SK-N-SH treated with all-trans-retinoic acid at 6 μM for 48 hours (cell line): ENCODE results near the gene CHRNA1.

ENCODE experiments used
- ARNTL ChIP-seq: fragments of 450-650 bp; formaldehyde crosslinking; IDR thresholded peaks from 2 replicates; pipeline ENCODE4 v1.5.0; 2020; ENCODE audit warnings: low read depth, mild to moderate bottlenecking, moderate library complexity, borderline replicate concordance
- CREB5 ChIP-seq: fragments of 250-450 bp; sonication (Bioruptor Pico); IDR thresholded peaks from 2 replicates; pipeline ENCODE4 v1.5.1; 2020; ENCODE audit warnings: low read depth, mild to moderate bottlenecking, moderate library complexity
- PATZ1 ChIP-seq: fragments of 250-450 bp; sonication (Bioruptor Pico); IDR thresholded peaks from 2 replicates; pipeline ENCODE4 v1.8.0; 2020; ENCODE audit warnings: mild to moderate bottlenecking, moderate library complexity, borderline replicate concordance
- RARB ChIP-seq: fragments of 250-450 bp; sonication (Bioruptor Pico); IDR thresholded peaks from 2 replicates; pipeline ENCODE4 v1.8.0; 2021; ENCODE audit warnings: mild to moderate bottlenecking, moderate library complexity
- TOX ChIP-seq: fragments of 250-450 bp; sonication (Bioruptor Pico); IDR thresholded peaks from 2 replicates; pipeline ENCODE4 v1.8.0; 2021; ENCODE audit warnings: mild to moderate bottlenecking, moderate library complexity, borderline replicate concordance
- ZC3H10 ChIP-seq: fragments of 250-450 bp; sonication (Bioruptor Pico); IDR thresholded peaks from 2 replicates; pipeline ENCODE4 v1.5.1; 2021; ENCODE audit warnings: mild to moderate bottlenecking, moderate library complexity
- ZFP3 ChIP-seq: fragments of 250-450 bp; sonication (Bioruptor Pico); IDR thresholded peaks from 2 replicates; pipeline ENCODE4 v1.5.0; 2020; ENCODE audit warnings: mild to moderate bottlenecking, moderate library complexity
- TF ChIP-seq, protein P1 (sequence below): fragments of 250-450 bp; sonication (Bioruptor Pico); IDR thresholded peaks from 2 replicates; pipeline ENCODE4 v1.8.0; 2021; ENCODE audit warnings: low read depth, mild to moderate bottlenecking, moderate library complexity, borderline replicate concordance

- no peak for TF ChIP-seq ARNTL (CRISPR knock-in tag)
- TF ChIP-seq ZC3H10 (CRISPR knock-in tag): no peak
- no peak for TF ChIP-seq TOX (CRISPR knock-in tag)
- TF ChIP-seq RARB (CRISPR knock-in tag): no peak
- TF ChIP-seq PATZ1 (CRISPR knock-in tag): no peak
- no peak for TF ChIP-seq ZFP3
- TF ChIP-seq CREB5 (CRISPR knock-in tag): no peak
- TF ChIP-seq, protein P1, sequence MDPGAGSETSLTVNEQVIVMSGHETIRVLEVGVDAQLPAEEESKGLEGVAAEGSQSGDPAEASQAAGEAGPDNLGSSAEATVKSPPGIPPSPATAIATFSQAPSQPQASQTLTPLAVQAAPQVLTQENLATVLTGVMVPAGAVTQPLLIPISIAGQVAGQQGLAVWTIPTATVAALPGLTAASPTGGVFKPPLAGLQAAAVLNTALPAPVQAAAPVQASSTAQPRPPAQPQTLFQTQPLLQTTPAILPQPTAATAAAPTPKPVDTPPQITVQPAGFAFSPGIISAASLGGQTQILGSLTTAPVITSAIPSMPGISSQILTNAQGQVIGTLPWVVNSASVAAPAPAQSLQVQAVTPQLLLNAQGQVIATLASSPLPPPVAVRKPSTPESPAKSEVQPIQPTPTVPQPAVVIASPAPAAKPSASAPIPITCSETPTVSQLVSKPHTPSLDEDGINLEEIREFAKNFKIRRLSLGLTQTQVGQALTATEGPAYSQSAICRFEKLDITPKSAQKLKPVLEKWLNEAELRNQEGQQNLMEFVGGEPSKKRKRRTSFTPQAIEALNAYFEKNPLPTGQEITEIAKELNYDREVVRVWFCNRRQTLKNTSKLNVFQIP (CRISPR knock-in tag): no peak
These were observed 61.7 kb downstream of the CHRNA1 start for GRCh38 chr2:174702541-174702940.
